Chondrocyte (in vitro differentiated cells): ENCODE data around the gene USP34. TPM values are rescaled to one million over a fixed set of nuclear protein-coding genes. Genes with fewer than 3 reads are reported as not detected.
"Not testable (repeated sequence)": the region's sequence is repeated elsewhere in the genome, so short reads cannot be mapped to it uniquely, and the experiment has no call there.

Source experiments
- DNase-seq: peaks from one replicate; pipeline ENCODE4 v3.0.0; 2021; ENCODE audit warnings: mixed read lengths, low spot score
- H3K27ac Mint-ChIP-seq: one replicate; pipeline ENCODE4 v1.8.0; 2021; ENCODE audit warnings: mild to moderate bottlenecking, moderate library complexity, mixed read lengths; ENCODE audit not compliant: unreplicated experiment
- H3K27me3 Mint-ChIP-seq: 2 replicates; pipeline ENCODE4 v1.8.0; 2021; ENCODE audit warnings: low read depth, mixed read lengths
- H3K36me3 Mint-ChIP-seq: 2 replicates; pipeline ENCODE4 v1.8.0; 2021; ENCODE audit warnings: low read depth, mixed read lengths
- H3K4me1 Mint-ChIP-seq: 2 replicates; pipeline ENCODE4 v1.8.0; 2021; ENCODE audit warnings: low read depth, mild to moderate bottlenecking, mixed read lengths
- H3K4me3 Mint-ChIP-seq: one replicate; pipeline ENCODE4 v1.8.0; 2021; ENCODE audit warnings: mild to moderate bottlenecking, moderate library complexity, mixed read lengths; ENCODE audit not compliant: unreplicated experiment
- H3K9me3 Mint-ChIP-seq: 2 replicates; pipeline ENCODE4 v1.8.0; 2021; ENCODE audit warnings: low read depth, mixed read lengths
- total RNA-seq: library from RNA; stranded (reverse); gene quantifications from 3 replicates; pipeline ENCODE4 v1.2.1, GENCODE V29; 2021
- TF ChIP-seq, protein P1 (sequence below): fragments of 200-600 bp; sonication (generic); IDR thresholded peaks from 2 replicates; pipeline ENCODE4 v1.5.0; 2021; ENCODE audit warnings: antibody characterized with exemption, mild to moderate bottlenecking, moderate library complexity

The USP34 gene
- total RNA-seq, 1 donor from 2014 or later = 104 TPM

DNA sequence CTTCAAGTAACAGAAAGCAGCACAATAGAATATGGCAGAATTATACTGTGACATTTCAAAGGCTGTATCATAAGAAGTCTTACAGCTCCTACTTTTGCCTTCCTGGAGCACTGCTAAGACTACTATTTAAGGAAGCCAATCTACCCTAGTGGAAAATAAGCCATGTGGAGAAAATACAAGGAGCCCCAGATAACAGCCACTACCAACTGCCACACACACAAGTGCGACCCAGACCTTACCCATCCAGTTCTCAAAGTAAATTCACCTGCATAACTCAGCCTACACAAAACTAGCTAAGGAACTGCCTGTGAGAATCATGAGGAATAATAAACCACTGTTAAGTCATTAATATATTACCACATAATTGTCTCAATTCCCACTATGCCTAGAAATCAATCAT is 66.4 kb downstream of the USP34 start:
- Mint-ChIP-seq H3K4me3 (no peak overlapping the region), H3K27ac (peak overlapping the region; percentile 57), H3K27me3 (no peaks in the 10 kb centered on the region), H3K9me3 (no peaks in the 10 kb centered on the region), H3K4me1 (peaks cover 8% of the 10 kb centered on the region), H3K36me3 (peaks cover 9% of the 10 kb centered on the region)
- TF ChIP-seq, protein P1, sequence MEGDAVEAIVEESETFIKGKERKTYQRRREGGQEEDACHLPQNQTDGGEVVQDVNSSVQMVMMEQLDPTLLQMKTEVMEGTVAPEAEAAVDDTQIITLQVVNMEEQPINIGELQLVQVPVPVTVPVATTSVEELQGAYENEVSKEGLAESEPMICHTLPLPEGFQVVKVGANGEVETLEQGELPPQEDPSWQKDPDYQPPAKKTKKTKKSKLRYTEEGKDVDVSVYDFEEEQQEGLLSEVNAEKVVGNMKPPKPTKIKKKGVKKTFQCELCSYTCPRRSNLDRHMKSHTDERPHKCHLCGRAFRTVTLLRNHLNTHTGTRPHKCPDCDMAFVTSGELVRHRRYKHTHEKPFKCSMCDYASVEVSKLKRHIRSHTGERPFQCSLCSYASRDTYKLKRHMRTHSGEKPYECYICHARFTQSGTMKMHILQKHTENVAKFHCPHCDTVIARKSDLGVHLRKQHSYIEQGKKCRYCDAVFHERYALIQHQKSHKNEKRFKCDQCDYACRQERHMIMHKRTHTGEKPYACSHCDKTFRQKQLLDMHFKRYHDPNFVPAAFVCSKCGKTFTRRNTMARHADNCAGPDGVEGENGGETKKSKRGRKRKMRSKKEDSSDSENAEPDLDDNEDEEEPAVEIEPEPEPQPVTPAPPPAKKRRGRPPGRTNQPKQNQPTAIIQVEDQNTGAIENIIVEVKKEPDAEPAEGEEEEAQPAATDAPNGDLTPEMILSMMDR = no peak
- no peak for DNase-seq

DNA sequence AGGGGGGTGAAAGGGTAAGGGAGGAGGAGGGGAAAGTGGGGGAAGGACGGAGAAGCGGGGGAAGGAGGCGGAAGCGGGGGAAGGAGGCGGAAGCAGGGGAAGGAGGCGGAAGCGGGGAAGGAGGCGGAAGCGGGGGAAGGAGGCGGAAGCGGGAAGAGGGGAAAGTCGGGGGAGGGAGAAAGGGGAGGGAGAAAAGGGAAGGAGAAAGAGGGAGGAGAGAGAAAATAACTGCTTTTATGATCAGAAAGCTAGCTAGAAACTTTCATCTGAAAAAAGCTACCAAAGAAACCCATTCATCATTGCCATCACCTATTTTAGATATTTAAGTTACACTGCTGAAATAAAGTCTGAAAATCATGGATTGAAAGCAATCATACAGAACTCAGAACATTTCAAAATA is 72.5 kb downstream of the USP34 start:
- H3K9me3 Mint-ChIP-seq = no peaks in the 10 kb centered on the region
- no peaks in the 10 kb centered on the region for H3K27me3 Mint-ChIP-seq

DNA sequence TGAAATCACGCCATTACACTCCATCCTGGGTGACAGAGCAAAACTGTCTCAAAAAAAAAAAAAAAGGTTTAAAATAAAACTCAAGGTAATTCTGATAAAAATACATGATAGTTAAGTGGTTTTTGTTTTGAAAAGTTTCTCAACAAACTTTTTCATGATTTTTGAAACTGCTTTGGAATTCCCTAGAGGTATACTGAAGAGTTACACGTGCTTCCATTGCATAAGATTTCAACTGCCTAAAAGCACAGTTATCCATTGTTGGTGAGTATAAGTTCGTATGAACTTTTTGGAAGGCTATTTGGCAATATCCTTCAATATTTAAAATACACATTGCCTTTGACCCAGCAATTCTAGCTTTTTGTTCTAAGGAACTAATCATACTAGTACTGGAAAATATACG is 74.9 kb downstream of the USP34 start:
- Mint-ChIP-seq H3K4me1 (peaks cover 7% of the 10 kb centered on the region), H3K27ac (no peak overlapping the region), H3K36me3 (peaks cover 14% of the 10 kb centered on the region), H3K4me3 (no peak overlapping the region), H3K27me3 (no peaks in the 10 kb centered on the region), H3K9me3 (no peaks in the 10 kb centered on the region)
- TF ChIP-seq, protein P1 = no peak
- no peak for DNase-seq

More for the DNA sequence above, 72.5 kb downstream of the USP34 start:
- peaks cover 4% of the 10 kb centered on the region for H3K4me1 Mint-ChIP-seq
- H3K4me3 Mint-ChIP-seq = no peak overlapping the region
- DNase-seq = no peak
- peaks cover 8% of the 10 kb centered on the region for H3K36me3 Mint-ChIP-seq
- H3K27ac Mint-ChIP-seq = no peak overlapping the region
- TF ChIP-seq, protein P1 = no peak

DNA sequence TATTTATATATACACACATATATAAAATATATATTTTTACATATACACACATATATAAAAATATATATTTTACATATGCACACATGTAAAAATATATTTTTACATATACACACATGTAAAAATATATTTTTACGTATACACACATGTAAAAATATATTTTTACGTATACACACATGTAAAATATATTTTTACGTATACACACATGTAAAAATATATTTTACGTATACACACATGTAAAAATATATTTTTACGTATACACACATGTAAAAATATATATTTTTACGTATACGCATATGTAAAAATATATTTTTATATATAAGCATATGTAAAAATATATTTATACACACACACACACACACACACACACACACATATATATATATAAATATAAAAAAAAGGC is 83.3 kb downstream of the USP34 start:
- not testable (repeated sequence) for DNase-seq, H3K9me3 Mint-ChIP-seq, H3K4me3 Mint-ChIP-seq, H3K4me1 Mint-ChIP-seq, H3K27me3 Mint-ChIP-seq, H3K27ac Mint-ChIP-seq, H3K36me3 Mint-ChIP-seq

DNA sequence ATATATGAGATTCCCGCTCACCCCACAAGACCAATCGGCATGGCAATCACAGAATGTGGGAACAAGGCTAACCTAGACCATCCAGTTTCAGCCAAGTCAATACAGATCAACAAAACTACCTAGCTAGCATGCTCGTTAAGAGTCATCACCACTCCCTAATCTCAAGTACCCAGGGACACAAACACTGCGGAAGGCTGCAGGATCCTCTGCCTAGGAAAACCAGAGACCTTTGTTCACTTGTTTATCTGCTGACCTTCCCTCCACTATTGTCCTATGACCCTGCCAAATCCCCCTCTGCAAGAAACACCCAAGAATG is 90.0 kb downstream of the USP34 start:
- H3K4me3 Mint-ChIP-seq, H3K27ac Mint-ChIP-seq, DNase-seq, H3K4me1 Mint-ChIP-seq, H3K9me3 Mint-ChIP-seq, H3K27me3 Mint-ChIP-seq: not testable (repeated sequence)
- peaks cover 35% of the 10 kb centered on the region for H3K36me3 Mint-ChIP-seq

DNA sequence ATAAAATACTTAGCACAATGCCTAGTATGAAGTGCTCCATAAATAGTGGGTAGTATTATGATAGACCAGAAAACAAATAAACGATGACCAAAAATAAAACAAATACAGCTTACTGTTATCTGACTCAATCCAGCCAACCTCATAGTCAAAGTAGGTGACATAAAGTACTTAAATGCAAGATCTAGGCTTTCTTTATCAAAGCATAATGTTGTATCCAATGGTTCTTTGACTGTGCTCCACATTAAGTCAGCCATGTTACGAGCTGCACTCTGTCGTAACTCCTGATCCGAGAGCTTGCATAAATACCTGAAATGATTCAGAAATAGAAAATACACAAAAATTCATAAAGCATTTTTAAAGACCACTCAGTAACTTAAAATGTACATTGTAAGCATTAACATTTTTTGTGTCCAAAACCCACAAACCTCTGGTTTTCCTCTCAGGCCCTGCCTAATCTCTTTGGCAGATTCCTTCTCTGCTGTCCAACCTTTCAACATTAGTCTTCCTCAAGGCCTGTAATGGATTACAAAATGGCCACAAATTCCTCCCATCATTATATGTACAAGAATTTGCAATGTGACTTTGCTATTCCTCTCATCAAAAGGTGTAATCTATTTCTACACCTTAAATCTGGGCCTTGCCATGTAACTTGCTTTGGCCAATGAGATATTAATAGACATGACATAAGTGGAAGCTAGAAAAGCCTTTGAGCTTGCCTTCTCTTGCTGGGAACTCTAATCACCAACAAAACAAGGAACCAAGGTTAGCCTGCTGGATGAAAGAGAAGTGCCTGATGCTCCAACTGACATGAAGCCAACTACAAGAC is 90.6 kb downstream of the USP34 start:
- TF ChIP-seq, protein P1 = no peak
- H3K36me3 Mint-ChIP-seq = peaks cover 37% of the 10 kb centered on the region
- no peak for DNase-seq
- H3K27me3 Mint-ChIP-seq = no peaks in the 10 kb centered on the region
- H3K4me1 Mint-ChIP-seq = peaks cover 10% of the 10 kb centered on the region
- H3K4me3 Mint-ChIP-seq = no peak overlapping the region
- peak overlapping the region; percentile 17 for H3K27ac Mint-ChIP-seq
- H3K9me3 Mint-ChIP-seq = no peaks in the 10 kb centered on the region
